ENCODE data around the gene ANKRD40.

ANKRD40 gene

GRCh38 chr17:50666316-50666715 lies 41.4 kb downstream of the ANKRD40 start:
- Histone ChIP-seq H3K9me3 (no peaks in the 10 kb centered on the region), H3K36me3 (no peaks in the 10 kb centered on the region), H3K4me3 (ENCODE audit: low read depth in 1 of 2, low read length in 1 of 2) (no peak overlapping the region), H3K27me3 (no peaks in the 10 kb centered on the region), H3K4me1 (ENCODE audit: control insufficient read depth in 1 of 2, insufficient read depth in 1 of 2, low read depth in 1 of 2, low read length in 1 of 2) (peaks cover 10 to 14% of the 10 kb centered on the region in 2 experiments), H3K27ac (no peak overlapping the region)
- TF ChIP-seq, protein P1, sequence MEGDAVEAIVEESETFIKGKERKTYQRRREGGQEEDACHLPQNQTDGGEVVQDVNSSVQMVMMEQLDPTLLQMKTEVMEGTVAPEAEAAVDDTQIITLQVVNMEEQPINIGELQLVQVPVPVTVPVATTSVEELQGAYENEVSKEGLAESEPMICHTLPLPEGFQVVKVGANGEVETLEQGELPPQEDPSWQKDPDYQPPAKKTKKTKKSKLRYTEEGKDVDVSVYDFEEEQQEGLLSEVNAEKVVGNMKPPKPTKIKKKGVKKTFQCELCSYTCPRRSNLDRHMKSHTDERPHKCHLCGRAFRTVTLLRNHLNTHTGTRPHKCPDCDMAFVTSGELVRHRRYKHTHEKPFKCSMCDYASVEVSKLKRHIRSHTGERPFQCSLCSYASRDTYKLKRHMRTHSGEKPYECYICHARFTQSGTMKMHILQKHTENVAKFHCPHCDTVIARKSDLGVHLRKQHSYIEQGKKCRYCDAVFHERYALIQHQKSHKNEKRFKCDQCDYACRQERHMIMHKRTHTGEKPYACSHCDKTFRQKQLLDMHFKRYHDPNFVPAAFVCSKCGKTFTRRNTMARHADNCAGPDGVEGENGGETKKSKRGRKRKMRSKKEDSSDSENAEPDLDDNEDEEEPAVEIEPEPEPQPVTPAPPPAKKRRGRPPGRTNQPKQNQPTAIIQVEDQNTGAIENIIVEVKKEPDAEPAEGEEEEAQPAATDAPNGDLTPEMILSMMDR (IDR thresholded peaks at IDR 0.05): no peak

DNA sequence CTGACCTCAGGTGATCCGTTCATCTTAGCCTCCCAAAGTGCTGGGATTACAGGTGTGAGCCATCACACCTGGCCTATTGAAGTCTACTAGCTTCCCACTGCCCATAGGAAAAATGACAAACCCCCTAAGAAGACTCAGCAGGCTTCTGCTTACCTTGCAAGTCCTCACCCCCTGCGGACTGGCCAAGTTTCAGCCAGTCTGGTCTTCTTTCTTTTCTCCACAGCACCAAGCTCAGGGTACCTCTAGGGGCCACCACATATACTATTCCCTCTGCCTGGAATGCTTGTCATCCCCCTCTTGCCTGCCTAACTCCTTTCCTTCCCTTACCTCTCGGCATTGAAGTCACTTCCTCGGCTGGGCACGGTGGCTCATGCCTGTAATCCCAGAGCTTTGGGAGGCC lies 41.9 kb downstream of the ANKRD40 start:
- H3K4me1 ChIP-seq (ENCODE audit: control insufficient read depth in 1 of 2, insufficient read depth in 1 of 2, low read depth in 1 of 2, low read length in 1 of 2): peaks cover 15 to 19% of the 10 kb centered on the region in 2 experiments

GRCh38 chr17:50664788-50665458 lies 42.8 kb downstream of the ANKRD40 start:
- Histone ChIP-seq H3K27me3 (no peaks in the 10 kb centered on the region), H3K36me3 (no peaks in the 10 kb centered on the region), H3K27ac (no peak overlapping the region), H3K4me3 (ENCODE audit: low read depth in 1 of 2, low read length in 1 of 2) (no peak overlapping the region), H3K4me1 (ENCODE audit: control insufficient read depth in 1 of 2, insufficient read depth in 1 of 2, low read depth in 1 of 2, low read length in 1 of 2) (peaks cover 24 to 28% of the 10 kb centered on the region in 2 experiments), H3K9me3 (no peaks in the 10 kb centered on the region)
- TF ChIP-seq, protein P1 (IDR thresholded peaks at IDR 0.05): no peak

More for the DNA sequence above, 41.9 kb downstream of the ANKRD40 start:
- H3K4me3 ChIP-seq (ENCODE audit: low read depth in 1 of 2, low read length in 1 of 2): no peak overlapping the region
- no peaks in the 10 kb centered on the region for H3K27me3 ChIP-seq
- TF ChIP-seq, protein P1 (IDR thresholded peaks at IDR 0.05): no peak
- no peak overlapping the region for H3K27ac ChIP-seq
- H3K9me3 ChIP-seq: no peaks in the 10 kb centered on the region
- H3K36me3 ChIP-seq: no peaks in the 10 kb centered on the region

DNA sequence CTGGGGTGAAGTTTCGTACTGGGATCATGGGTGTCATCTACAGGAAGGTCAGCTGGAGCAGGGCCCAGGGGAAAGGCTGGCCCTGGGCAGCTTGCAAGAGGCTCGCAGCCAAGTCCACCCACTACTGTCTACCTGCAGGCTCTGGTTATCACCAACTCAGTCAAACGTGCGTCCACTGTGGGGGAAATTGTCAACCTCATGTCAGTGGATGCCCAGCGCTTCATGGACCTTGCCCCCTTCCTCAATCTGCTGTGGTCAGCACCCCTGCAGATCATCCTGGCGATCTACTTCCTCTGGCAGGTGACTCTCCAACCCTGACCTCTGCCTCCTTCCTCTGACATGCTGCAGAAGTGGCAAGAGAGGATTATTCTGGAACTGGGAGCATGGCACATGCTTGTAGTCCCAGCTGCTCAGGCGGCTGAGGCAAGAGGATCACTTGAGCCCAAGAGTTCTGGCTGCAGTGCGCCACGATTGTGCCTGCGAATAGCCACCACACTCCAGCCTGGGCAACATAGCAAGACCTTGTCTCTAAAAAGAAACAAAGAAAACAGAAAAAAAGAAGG lies 43.8 kb downstream of the ANKRD40 start:
- Histone ChIP-seq H3K27me3 (no peaks in the 10 kb centered on the region), H3K27ac (no peak overlapping the region), H3K9me3 (no peaks in the 10 kb centered on the region), H3K36me3 (no peaks in the 10 kb centered on the region), H3K4me3 (ENCODE audit: low read depth in 1 of 2, low read length in 1 of 2) (no peak overlapping the region), H3K4me1 (ENCODE audit: control insufficient read depth in 1 of 2, insufficient read depth in 1 of 2, low read depth in 1 of 2, low read length in 1 of 2) (peaks cover 26 to 30% of the 10 kb centered on the region in 2 experiments)
- TF ChIP-seq, protein P1 (IDR thresholded peaks at IDR 0.05): no peak

- TF ChIP-seq, protein P1 (IDR thresholded peaks at IDR 0.05): no peak
- H3K36me3 ChIP-seq: no peaks in the 10 kb centered on the region
Observed at GRCh38 chr17:50662632-50663225, 45.0 kb downstream of the ANKRD40 start.

More at GRCh38 chr17:50662632-50663225, 45.0 kb downstream of the ANKRD40 start:
- Histone ChIP-seq H3K4me1 (ENCODE audit: control insufficient read depth in 1 of 2, insufficient read depth in 1 of 2, low read depth in 1 of 2, low read length in 1 of 2) (peaks cover 26 to 30% of the 10 kb centered on the region in 2 experiments), H3K9me3 (no peaks in the 10 kb centered on the region), H3K27me3 (no peaks in the 10 kb centered on the region), H3K4me3 (ENCODE audit: low read depth in 1 of 2, low read length in 1 of 2) (no peak overlapping the region), H3K27ac (no peak overlapping the region)
